Mammary epithelial cell (primary cell): ENCODE data around the gene CAP2.

ENCODE experiments used
- EZH2 ChIP-seq: IDR thresholded peaks from 2 replicates; pipeline ENCODE4 v1.6.1; 2012; ENCODE audit warnings: low read length, inconsistent platforms, borderline replicate concordance
- TF ChIP-seq, protein P1 (sequence below), 2 donors: IDR thresholded peaks in 1 of 2; conservative IDR thresholded peaks in 1 of 2; 2 replicates each; pipeline ENCODE4 v1.5.1; 2011 to 2012; ENCODE audit warnings: inconsistent platforms in 2 of 2, low read length in 2 of 2, mild to moderate bottlenecking in 2 of 2, control low read depth in 1 of 2, low read depth in 1 of 2; ENCODE audit not compliant: insufficient read depth in 1 of 2; ENCODE audit errors: extremely low read depth in 1 of 2

DNA sequence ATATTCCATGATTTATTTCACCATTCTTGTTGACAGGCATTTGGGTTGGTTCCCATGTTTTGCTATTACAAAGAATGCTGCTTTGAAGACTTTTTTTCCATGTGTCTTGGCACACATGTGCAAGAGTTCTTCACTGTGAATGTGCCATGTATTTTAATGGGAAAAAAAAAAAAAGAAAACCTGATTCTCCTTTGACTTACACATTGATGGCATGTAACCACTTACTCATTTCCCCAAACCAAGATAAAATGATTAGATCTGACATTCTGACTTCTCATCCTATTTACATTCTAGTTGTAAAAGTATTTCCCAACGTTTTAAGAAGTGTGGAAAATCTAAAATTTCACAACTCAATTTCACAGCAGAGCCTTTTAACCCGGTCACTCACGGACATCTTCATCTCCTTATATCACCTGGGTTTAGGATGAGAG lies 4.4 kb downstream of the CAP2 start:
- no peak for TF ChIP-seq EZH2
- TF ChIP-seq, protein P1, sequence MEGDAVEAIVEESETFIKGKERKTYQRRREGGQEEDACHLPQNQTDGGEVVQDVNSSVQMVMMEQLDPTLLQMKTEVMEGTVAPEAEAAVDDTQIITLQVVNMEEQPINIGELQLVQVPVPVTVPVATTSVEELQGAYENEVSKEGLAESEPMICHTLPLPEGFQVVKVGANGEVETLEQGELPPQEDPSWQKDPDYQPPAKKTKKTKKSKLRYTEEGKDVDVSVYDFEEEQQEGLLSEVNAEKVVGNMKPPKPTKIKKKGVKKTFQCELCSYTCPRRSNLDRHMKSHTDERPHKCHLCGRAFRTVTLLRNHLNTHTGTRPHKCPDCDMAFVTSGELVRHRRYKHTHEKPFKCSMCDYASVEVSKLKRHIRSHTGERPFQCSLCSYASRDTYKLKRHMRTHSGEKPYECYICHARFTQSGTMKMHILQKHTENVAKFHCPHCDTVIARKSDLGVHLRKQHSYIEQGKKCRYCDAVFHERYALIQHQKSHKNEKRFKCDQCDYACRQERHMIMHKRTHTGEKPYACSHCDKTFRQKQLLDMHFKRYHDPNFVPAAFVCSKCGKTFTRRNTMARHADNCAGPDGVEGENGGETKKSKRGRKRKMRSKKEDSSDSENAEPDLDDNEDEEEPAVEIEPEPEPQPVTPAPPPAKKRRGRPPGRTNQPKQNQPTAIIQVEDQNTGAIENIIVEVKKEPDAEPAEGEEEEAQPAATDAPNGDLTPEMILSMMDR (conservative IDR thresholded peaks at IDR 0.05 in 1 of 2, IDR thresholded peaks at IDR 0.05 in 1 of 2; ENCODE audit: extremely low read depth in 1 of 2, insufficient read depth in 1 of 2, low read depth in 1 of 2, low read length in 2 of 2) = no peak
